HG03432 (cell line): ENCODE data around the gene BMPR1A.

ENCODE experiments used
- ATAC-seq: cut with Tn5 transposase; IDR thresholded peaks from one replicate; pipeline ENCODE4 v1.9.1; 2021; ENCODE audit warnings: mild to moderate bottlenecking, moderate library complexity; ENCODE audit not compliant: unreplicated experiment

The BMPR1A gene

GRCh38 chr10:86756511-86757112, at the start of gene BMPR1A:
BMPR1A (plus strand) TSS chr10:86756619; CDS start chr10:86876019, 119,400 bp downstream.
- ATAC-seq, result peak; percentile 42

- no peak for ATAC-seq
Measured at GRCh38 chr10:86706977-86707376, 49.4 kb upstream of the BMPR1A start.

GRCh38 chr10:86707505-86707904, 48.9 kb upstream of the BMPR1A start:
- ATAC-seq, result no peak

GRCh38 chr10:86708068-86708782, 48.2 kb upstream of the BMPR1A start:
- no peak for ATAC-seq

GRCh38 chr10:86708783-86709380, 47.5 kb upstream of the BMPR1A start:
- no peak for ATAC-seq

GRCh38 chr10:86709396-86710185, 46.8 kb upstream of the BMPR1A start:
- no peak for ATAC-seq

GRCh38 chr10:86710987-86711512, 45.4 kb upstream of the BMPR1A start:
- peak; percentile 93 for ATAC-seq

- peak; percentile 53 for ATAC-seq
Measured at GRCh38 chr10:86711513-86712316, 44.7 kb upstream of the BMPR1A start.

- peak; percentile 13 for ATAC-seq
Measured at GRCh38 chr10:86712317-86712707, 44.1 kb upstream of the BMPR1A start.

- ATAC-seq, result no peak
Measured at GRCh38 chr10:86715156-86715795, 41.1 kb upstream of the BMPR1A start.

- ATAC-seq, result no peak
Measured at GRCh38 chr10:86715836-86716235, 40.6 kb upstream of the BMPR1A start.

- ATAC-seq, result no peak
Measured at GRCh38 chr10:86716466-86716865, 40.0 kb upstream of the BMPR1A start.

- ATAC-seq, result no peak
Measured at GRCh38 chr10:86718556-86718955, 37.9 kb upstream of the BMPR1A start.

GRCh38 chr10:86721232-86721631, 35.2 kb upstream of the BMPR1A start:
- no peak for ATAC-seq

GRCh38 chr10:86723009-86723408, 33.4 kb upstream of the BMPR1A start:
- ATAC-seq, result no peak

GRCh38 chr10:86724445-86724844, 32.0 kb upstream of the BMPR1A start:
- no peak for ATAC-seq

- ATAC-seq, result no peak
Measured at GRCh38 chr10:86725980-86726676, 30.3 kb upstream of the BMPR1A start.

- no peak for ATAC-seq
Measured at GRCh38 chr10:86726677-86726999, 29.8 kb upstream of the BMPR1A start.

GRCh38 chr10:86727470-86727869, 28.9 kb upstream of the BMPR1A start:
- no peak for ATAC-seq
